ENCODE measurements around the gene CCDC87.

CCDC87 gene

DNA sequence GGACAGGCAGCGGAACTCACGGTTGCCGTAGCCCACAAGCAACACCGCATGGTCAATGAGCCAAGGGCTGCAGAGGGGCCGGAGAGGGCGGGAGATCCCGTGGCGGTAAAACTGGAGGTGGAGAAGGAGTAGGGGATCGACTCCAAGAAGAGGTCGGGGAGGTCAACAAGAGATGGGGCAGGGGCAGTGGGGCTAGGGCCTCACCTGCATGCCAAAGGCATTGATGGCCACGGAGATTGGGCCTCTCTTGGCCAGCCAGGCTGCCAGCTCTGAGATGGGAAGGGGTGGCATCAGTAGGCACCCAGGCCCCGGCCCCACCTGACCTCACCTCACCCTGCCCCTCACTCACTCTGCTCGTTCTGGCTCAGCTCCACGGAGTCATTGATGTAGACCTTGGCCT is 28.3 kb downstream of the CCDC87 start:
- TF ChIP-seq, protein P1, sequence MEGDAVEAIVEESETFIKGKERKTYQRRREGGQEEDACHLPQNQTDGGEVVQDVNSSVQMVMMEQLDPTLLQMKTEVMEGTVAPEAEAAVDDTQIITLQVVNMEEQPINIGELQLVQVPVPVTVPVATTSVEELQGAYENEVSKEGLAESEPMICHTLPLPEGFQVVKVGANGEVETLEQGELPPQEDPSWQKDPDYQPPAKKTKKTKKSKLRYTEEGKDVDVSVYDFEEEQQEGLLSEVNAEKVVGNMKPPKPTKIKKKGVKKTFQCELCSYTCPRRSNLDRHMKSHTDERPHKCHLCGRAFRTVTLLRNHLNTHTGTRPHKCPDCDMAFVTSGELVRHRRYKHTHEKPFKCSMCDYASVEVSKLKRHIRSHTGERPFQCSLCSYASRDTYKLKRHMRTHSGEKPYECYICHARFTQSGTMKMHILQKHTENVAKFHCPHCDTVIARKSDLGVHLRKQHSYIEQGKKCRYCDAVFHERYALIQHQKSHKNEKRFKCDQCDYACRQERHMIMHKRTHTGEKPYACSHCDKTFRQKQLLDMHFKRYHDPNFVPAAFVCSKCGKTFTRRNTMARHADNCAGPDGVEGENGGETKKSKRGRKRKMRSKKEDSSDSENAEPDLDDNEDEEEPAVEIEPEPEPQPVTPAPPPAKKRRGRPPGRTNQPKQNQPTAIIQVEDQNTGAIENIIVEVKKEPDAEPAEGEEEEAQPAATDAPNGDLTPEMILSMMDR (conservative IDR thresholded peaks at IDR 0.05; ENCODE audit: low read length): no peak
- no peak for DNase-seq (ENCODE audit: low read depth)
- no peak overlapping the region for H3K4me3 ChIP-seq (ENCODE audit: low read length)

DNA sequence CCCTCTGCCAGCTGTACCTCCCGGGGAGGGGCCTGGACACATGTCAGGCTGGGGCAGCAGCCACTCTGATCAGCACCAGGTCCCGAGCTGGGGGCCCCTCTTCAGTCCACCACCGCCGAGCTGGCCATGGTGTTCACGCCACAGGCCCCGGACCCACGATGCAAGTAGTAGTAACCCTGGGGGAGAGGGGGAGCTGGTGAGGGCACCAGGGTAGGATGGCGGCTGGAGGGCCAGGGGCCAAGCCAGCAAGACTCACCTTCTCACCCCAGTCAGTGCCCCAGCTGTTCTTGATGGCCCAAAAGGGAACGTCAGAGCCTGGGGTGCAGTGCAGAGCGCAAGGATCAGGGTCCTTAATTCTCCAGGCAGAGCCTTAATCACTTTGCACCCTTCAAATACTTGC is 29.0 kb downstream of the CCDC87 start:
- TF ChIP-seq, protein P1 (conservative IDR thresholded peaks at IDR 0.05; ENCODE audit: low read length): no peak
- no peak overlapping the region for H3K4me3 ChIP-seq (ENCODE audit: low read length)
- no peak for DNase-seq (ENCODE audit: low read depth)

DNA sequence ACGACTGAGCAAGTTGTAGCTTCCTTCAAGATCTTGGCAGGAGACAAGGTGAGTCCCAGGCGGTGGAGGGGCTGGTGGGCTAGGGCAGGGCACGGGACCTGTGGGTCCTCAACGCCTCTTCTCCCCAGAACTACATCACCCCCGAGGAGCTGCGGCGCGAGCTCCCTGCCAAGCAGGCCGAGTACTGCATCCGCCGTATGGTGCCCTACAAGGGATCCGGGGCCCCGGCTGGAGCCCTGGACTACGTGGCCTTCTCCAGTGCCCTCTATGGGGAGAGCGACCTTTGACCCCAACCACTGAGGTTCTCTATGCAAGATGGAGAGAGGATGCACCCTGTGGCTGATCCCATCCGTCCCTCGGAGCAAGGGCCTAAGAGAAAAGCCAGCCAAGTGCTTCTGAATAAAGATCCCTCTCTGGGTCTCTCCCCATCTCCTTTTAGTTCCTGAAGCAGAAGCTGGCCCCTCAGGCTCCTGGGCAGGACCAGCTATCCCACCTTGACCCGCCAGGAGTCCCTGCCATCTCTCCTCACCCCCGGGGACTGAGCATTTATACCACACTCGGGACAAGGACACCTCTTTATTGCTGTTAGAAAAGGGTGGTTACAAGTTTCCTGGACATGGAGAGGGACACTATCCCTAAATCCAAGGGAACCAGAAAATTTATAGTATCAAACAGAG is 29.8 kb downstream of the CCDC87 start:
- no peak for DNase-seq (ENCODE audit: low read depth)
- TF ChIP-seq, protein P1 (conservative IDR thresholded peaks at IDR 0.05; ENCODE audit: low read length): no peak
- no peak overlapping the region for H3K4me3 ChIP-seq (ENCODE audit: low read length)

DNA sequence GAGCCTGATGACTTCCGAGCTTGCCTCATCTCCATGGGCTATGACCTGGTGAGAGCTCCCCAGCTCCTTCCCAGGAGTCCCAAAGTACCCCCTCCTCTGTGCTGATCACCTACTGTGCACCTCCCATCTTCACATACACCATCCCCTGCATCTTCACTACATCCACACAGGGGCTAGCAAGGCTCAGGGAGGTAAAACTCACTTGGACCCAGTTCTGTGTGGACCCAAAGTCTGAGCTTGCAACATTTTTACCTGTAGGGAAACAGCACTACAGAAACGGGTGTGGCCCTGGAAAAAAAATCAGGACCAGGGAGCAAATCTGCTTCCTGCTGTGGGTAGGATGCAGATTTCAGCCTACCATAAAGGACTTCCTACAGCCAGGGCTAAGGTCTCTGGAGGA is 30.6 kb downstream of the CCDC87 start:
- no peak for DNase-seq (ENCODE audit: low read depth)
- TF ChIP-seq, protein P1 (conservative IDR thresholded peaks at IDR 0.05; ENCODE audit: low read length): no peak
- no peak overlapping the region for H3K4me3 ChIP-seq (ENCODE audit: low read length)

DNA sequence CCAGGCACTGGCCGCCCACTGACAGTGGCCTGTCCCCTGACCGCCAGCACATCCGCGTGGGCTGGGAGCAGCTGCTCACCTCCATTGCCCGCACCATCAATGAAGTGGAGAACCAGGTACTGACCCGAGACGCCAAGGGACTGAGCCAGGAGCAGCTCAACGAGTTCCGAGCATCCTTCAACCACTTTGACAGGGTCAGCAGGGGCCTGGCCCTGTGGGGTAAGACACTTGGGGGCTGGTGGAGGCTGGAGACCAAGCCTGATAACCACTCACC is 31.0 kb downstream of the CCDC87 start:
- no peak for DNase-seq (ENCODE audit: low read depth)
- H3K4me3 ChIP-seq (ENCODE audit: low read length): no peak overlapping the region
- TF ChIP-seq, protein P1 (conservative IDR thresholded peaks at IDR 0.05; ENCODE audit: low read length): no peak

DNA sequence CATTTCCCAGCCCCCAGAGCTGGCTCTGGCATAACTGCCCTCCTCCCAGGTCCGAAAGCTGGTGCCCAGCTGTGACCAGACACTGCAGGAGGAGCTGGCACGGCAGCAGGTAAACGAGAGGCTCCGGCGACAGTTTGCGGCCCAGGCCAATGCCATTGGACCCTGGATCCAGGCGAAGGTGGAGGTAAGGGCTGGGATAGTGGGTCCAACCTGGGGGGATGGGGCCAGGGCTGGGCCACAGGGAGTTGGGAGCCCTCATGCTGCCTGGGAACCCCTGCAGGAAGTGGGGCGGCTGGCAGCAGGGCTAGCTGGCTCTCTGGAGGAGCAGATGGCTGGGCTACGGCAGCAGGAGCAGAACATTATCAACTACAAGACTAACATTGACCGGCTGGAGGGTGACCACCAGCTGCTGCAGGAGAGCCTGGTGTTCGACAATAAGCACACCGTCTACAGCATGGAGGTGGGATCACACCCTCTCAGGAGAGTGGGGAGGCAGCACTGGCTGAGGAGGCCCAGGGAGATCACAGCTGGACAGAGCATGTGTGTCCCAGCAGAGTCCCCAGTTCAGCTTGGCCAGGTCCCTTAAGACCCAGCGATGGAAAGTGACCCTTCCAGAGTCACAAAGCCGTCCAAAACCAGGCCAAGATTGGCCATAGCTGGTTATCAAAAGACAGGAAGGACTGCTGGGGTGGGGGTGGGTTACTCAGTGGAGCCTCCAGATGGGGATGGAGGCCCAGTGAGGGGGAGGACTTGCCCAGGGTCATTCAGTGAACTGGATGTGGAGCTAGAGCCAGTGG is 31.5 kb downstream of the CCDC87 start:
- no peak for DNase-seq (ENCODE audit: low read depth)
- TF ChIP-seq, protein P1 (conservative IDR thresholded peaks at IDR 0.05; ENCODE audit: low read length): no peak
- H3K4me3 ChIP-seq (ENCODE audit: low read length): no peak overlapping the region
